ENCODE results near the gene RSAD2. TPM values are rescaled to one million over a fixed set of nuclear protein-coding genes. Genes with fewer than 3 reads are reported as not detected.

Gene RSAD2
- polyA plus RNA-seq, 2 of the 4 experiments (the other 2 are of a cell fraction): 0.03 to 0.06 TPM

GRCh38 chr2:6883448-6884122, 6.0 kb downstream of the RSAD2 start:
- Histone ChIP-seq H3K4me3 (no peak overlapping the region), H3K4me1 (no peaks in the 10 kb centered on the region), H3K9me3 (no peaks in the 10 kb centered on the region), H3K4me2 (no peak overlapping the region), H3K27ac (no peak overlapping the region)
- DNase-seq (ENCODE audit: low read depth in 1 of 2, low spot score in 1 of 2) (no peak), FAIRE-seq (no peak), ATAC-seq (no peak)
- ChIA-PET POLR2A (no interaction called here), CTCF (interaction anchor here (1.3 kb wide), 1 partner anchor 161 kb away, joined by 5 read pairs; no protein-coding TSS in a partner anchor)
- TF ChIP-seq, protein P1, sequence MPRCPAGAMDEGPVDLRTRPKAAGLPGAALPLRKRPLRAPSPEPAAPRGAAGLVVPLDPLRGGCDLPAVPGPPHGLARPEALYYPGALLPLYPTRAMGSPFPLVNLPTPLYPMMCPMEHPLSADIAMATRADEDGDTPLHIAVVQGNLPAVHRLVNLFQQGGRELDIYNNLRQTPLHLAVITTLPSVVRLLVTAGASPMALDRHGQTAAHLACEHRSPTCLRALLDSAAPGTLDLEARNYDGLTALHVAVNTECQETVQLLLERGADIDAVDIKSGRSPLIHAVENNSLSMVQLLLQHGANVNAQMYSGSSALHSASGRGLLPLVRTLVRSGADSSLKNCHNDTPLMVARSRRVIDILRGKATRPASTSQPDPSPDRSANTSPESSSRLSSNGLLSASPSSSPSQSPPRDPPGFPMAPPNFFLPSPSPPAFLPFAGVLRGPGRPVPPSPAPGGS (IDR thresholded peaks at IDR 0.05): no peak
- TF ChIP-seq CHD2 (IDR thresholded peaks at IDR 0.05; ENCODE audit: low read length, partially characterized antibody) (no peak), RAD21 (conservative IDR thresholded peaks at IDR 0.05 in 1 of 2, IDR thresholded peaks at IDR 0.05 in 1 of 2) (no peak), PHF8 (IDR thresholded peaks at IDR 0.05; ENCODE audit: borderline replicate concordance, low read depth) (no peak), NPAS2 (CRISPR knock-in tag; IDR thresholded peaks at IDR 0.05; ENCODE audit: borderline replicate concordance) (no peak), KDM5A (IDR thresholded peaks at IDR 0.05) (no peak), EHMT2 (IDR thresholded peaks at IDR 0.05; ENCODE audit: low read depth) (no peak), SMC3 (IDR thresholded peaks at IDR 0.05) (no peak), HOXB13 (CRISPR knock-in tag; IDR thresholded peaks at IDR 0.05; ENCODE audit: low read depth) (no peak), E2F6 (IDR thresholded peaks at IDR 0.05; ENCODE audit: borderline replicate concordance, low read depth) (no peak), POLR2AphosphoS2 (conservative IDR thresholded peaks at IDR 0.05; ENCODE audit: low read length) (no peak), HMGXB4 (CRISPR knock-in tag; IDR thresholded peaks at IDR 0.05; ENCODE audit: borderline replicate concordance) (no peak), MYC (IDR thresholded peaks at IDR 0.05; ENCODE audit: borderline replicate concordance, low read length) (no peak), POLR2A (IDR thresholded peaks at IDR 0.05; ENCODE audit: low read length) (no peak), REST (IDR thresholded peaks at IDR 0.05) (no peak)
- 20% methylated on average over 7 of the region's 7 CpGs for WGBS (ENCODE audit: missing lambda C conversion rate)

DNA sequence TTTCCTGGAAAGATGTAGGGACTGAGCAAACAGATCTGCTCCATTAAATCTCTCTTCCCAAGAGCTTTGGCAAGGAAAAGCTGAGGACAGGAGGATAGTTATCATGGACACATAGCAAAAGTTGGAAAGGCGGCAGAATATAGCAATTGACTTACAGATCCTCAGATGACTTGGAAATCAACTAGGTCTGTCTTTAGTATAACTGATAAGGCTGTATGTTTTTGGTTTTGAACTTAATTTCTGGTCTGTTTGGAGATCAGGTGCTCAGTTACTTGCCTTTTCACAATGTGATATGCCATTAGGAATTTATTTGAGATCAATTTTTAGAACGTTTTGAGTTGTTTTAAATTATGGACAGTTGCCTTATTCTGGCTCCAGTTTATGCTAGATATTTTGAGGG, 8.0 kb downstream of the RSAD2 start:
- ChIA-PET POLR2A (no interaction called here), CTCF (interaction anchor here (0.8 to 3.6 kb wide), 5 partner anchors 8 to 159 kb away, joined by 3 to 12 read pairs (median 8); partner anchors contain the start of genes CMPK2 and RNF144A)
- Histone ChIP-seq H3K4me1 (no peaks in the 10 kb centered on the region), H3K9me3 (no peaks in the 10 kb centered on the region), H3K27ac (no peak overlapping the region), H3K4me2 (no peak overlapping the region), H3K4me3 (no peak overlapping the region)
- no peak for ATAC-seq
- no peak for DNase-seq (ENCODE audit: low read depth in 1 of 2, low spot score in 1 of 2)
- no peak for TF ChIP-seq NFE2L2 (conservative IDR thresholded peaks at IDR 0.05; ENCODE audit: low read length)
- FAIRE-seq: no peak
- 8% methylated on average over 2 of the region's 2 CpGs for WGBS (ENCODE audit: missing lambda C conversion rate)
